ENCODE results near the gene DPF3. TPM values are rescaled to one million over a fixed set of nuclear protein-coding genes. Genes with fewer than 3 reads are reported as not detected.

DPF3 gene
- total and polyA plus RNA-seq, 4 donors: 0.17 to 3.9 (median 0.52) TPM

GRCh38 chr14:72663076-72663487 lies 230.8 kb downstream of the DPF3 start:
- H3K4me3 ChIP-seq: no peak overlapping the region
- 94 to 96% methylated on average over 1 of the region's 1 CpG for WGBS, 2 donors
- no peaks in the 10 kb centered on the region for H3K9me3 ChIP-seq (ENCODE audit: control insufficient read depth in 4 of 4, insufficient read depth in 3 of 4, low read length in 3 of 4)
- no peak overlapping the region for H3K9ac ChIP-seq (ENCODE audit: insufficient read depth in 1 of 2, low read length in 2 of 2)
- TF ChIP-seq, protein P1, sequence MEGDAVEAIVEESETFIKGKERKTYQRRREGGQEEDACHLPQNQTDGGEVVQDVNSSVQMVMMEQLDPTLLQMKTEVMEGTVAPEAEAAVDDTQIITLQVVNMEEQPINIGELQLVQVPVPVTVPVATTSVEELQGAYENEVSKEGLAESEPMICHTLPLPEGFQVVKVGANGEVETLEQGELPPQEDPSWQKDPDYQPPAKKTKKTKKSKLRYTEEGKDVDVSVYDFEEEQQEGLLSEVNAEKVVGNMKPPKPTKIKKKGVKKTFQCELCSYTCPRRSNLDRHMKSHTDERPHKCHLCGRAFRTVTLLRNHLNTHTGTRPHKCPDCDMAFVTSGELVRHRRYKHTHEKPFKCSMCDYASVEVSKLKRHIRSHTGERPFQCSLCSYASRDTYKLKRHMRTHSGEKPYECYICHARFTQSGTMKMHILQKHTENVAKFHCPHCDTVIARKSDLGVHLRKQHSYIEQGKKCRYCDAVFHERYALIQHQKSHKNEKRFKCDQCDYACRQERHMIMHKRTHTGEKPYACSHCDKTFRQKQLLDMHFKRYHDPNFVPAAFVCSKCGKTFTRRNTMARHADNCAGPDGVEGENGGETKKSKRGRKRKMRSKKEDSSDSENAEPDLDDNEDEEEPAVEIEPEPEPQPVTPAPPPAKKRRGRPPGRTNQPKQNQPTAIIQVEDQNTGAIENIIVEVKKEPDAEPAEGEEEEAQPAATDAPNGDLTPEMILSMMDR (IDR thresholded peaks at IDR 0.05; ENCODE audit: control extremely low read depth, extremely low read depth): no peak
- ATAC-seq (ENCODE audit: insufficient read depth, low FRiP score): no peak
- H3K4me1 ChIP-seq (ENCODE audit: control insufficient read depth in 5 of 5, insufficient read depth in 5 of 5, low read length in 5 of 5): peaks cover 0 to 8% (median 4%) of the 10 kb centered on the region in 5 donors
- H3K27ac ChIP-seq (ENCODE audit: low read depth in 1 of 2, low read length in 1 of 2): no peak overlapping the region
- H3K36me3 ChIP-seq (ENCODE audit: control insufficient read depth in 4 of 4, insufficient read depth in 4 of 4, low read length in 4 of 4): no peaks in the 10 kb centered on the region
- no peak for DNase-seq
- H3K27me3 ChIP-seq (ENCODE audit: control insufficient read depth in 3 of 3, insufficient read depth in 3 of 3, low read length in 2 of 3): no peaks in the 10 kb centered on the region

- H3K9ac ChIP-seq (ENCODE audit: insufficient read depth in 1 of 2, low read length in 2 of 2): no peak overlapping the region
- H3K27ac ChIP-seq (ENCODE audit: low read depth in 1 of 2, low read length in 1 of 2): no peak overlapping the region
- H3K9me3 ChIP-seq (ENCODE audit: control insufficient read depth in 4 of 4, insufficient read depth in 3 of 4, low read length in 3 of 4): no peaks in the 10 kb centered on the region
- peaks cover 0 to 8% (median 4%) of the 10 kb centered on the region in 5 donors for H3K4me1 ChIP-seq (ENCODE audit: control insufficient read depth in 5 of 5, insufficient read depth in 5 of 5, low read length in 5 of 5)
- no peaks in the 10 kb centered on the region for H3K36me3 ChIP-seq (ENCODE audit: control insufficient read depth in 4 of 4, insufficient read depth in 4 of 4, low read length in 4 of 4)
- WGBS, 2 donors: 69 to 79% methylated on average over 2 of the region's 2 CpGs
- ATAC-seq (ENCODE audit: insufficient read depth, low FRiP score) (no peak), DNase-seq (no peak)
- H3K27me3 ChIP-seq (ENCODE audit: control insufficient read depth in 3 of 3, insufficient read depth in 3 of 3, low read length in 2 of 3): no peaks in the 10 kb centered on the region
- TF ChIP-seq, protein P1 (IDR thresholded peaks at IDR 0.05; ENCODE audit: control extremely low read depth, extremely low read depth): no peak
- H3K4me3 ChIP-seq: no peak overlapping the region
Measured at GRCh38 chr14:72662214-72662613, 231.7 kb downstream of the DPF3 start.

DNA sequence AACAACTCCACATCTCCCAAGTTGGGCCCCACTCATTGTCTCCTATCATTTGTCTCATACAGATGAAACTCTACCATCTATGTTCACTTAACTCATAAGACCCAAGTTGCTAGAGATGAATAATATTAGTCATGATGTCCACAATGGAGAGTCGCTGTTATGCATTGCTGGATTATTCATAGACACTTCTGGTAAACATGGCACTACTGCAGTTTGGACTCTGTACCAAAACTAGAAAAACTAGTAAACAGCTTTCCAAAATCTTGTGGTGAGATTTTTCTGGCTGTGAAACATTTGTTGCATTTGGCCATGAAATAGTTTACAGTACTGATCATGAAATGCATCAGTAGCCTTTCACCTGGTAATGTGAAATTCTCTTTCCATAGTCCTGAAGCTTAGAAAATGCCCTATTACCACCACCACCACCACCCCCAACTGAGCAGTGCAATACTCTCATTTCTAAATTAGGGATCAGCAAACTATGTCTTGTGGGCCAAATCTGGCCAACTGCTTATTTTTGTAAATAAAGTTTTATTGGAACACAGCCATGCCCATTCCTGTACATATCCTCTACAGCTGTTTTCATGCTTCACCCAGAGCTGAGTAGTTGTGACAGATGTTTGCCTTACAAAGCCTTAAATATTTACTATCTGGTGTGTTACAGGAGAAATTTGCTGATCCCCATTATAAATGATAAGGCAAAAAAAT lies 236.5 kb downstream of the DPF3 start:
- TF ChIP-seq, protein P1 (IDR thresholded peaks at IDR 0.05; ENCODE audit: control extremely low read depth, extremely low read depth): no peak
- H3K36me3 ChIP-seq (ENCODE audit: control insufficient read depth in 4 of 4, insufficient read depth in 4 of 4, low read length in 4 of 4): no peaks in the 10 kb centered on the region
- peaks cover 0 to 3% (median 0%) of the 10 kb centered on the region in 4 donors for H3K9me3 ChIP-seq (ENCODE audit: control insufficient read depth in 4 of 4, insufficient read depth in 3 of 4, low read length in 3 of 4)
- no peak overlapping the region for H3K4me3 ChIP-seq
- WGBS, 2 donors: 92 to 95% methylated on average over 1 of the region's 1 CpG
- H3K9ac ChIP-seq (ENCODE audit: insufficient read depth in 1 of 2, low read length in 2 of 2): no peak overlapping the region
- peaks cover 0 to 6% (median 0%) of the 10 kb centered on the region in 5 donors for H3K4me1 ChIP-seq (ENCODE audit: control insufficient read depth in 5 of 5, insufficient read depth in 5 of 5, low read length in 5 of 5)
- H3K27me3 ChIP-seq (ENCODE audit: control insufficient read depth in 3 of 3, insufficient read depth in 3 of 3, low read length in 2 of 3): no peaks in the 10 kb centered on the region
- ATAC-seq (ENCODE audit: insufficient read depth, low FRiP score) (no peak), DNase-seq (no peak)
- no peak overlapping the region for H3K27ac ChIP-seq (ENCODE audit: low read depth in 1 of 2, low read length in 1 of 2)

All from lung (tissue), 12 donors.